PC-3 (cell line): ENCODE data around the gene CDC45.

ENCODE experiments used
- CTCF ChIP-seq: fragments of 300-600 bp; sonication (generic); conservative IDR thresholded peaks from 2 replicates; pipeline ENCODE4 v1.5.1; 2017; ENCODE audit warnings: antibody characterized with exemption, low read depth, mild to moderate bottlenecking, low read length
- EZH2phosphoT487 ChIP-seq: fragments of 300-600 bp; sonication (generic); IDR thresholded peaks from 2 replicates; pipeline ENCODE4 v1.6.1; 2018; ENCODE audit warnings: mild to moderate bottlenecking, antibody characterized with exemption, low read length, borderline replicate concordance

- TF ChIP-seq EZH2phosphoT487 (no peak), CTCF (no peak)
Observed at GRCh38 chr22:19533857-19534256, 54.1 kb downstream of the CDC45 start.
